CD1c-positive myeloid dendritic cell (primary cell): ENCODE measurements around the gene CBFA2T3.

Source experiments
- DNase-seq: peaks from one replicate; pipeline ENCODE4 v3.0.0-alpha.2; 2016; ENCODE audit errors: extremely low spot score

Gene CBFA2T3

GRCh38 chr16:88859381-88860091, 117.5 kb downstream of the CBFA2T3 start:
- no peak for DNase-seq

- peak; percentile 86 for DNase-seq
Observed at GRCh38 chr16:88857728-88858339, 119.2 kb downstream of the CBFA2T3 start.

- peak; percentile 99 for DNase-seq
Observed at GRCh38 chr16:88856828-88857727, 119.9 kb downstream of the CBFA2T3 start, which contains the start of the genes GALNS and TRAPPC2L. Gene GALNS (minus strand): TSS chr16:88856947. CDS start chr16:88856877, 70 bp downstream. Gene TRAPPC2L (plus strand): TSS chr16:88857127. CDS start chr16:88857151, 24 bp downstream.

GRCh38 chr16:88856122-88856827, 120.7 kb downstream of the CBFA2T3 start:
- peak; percentile 30 for DNase-seq

GRCh38 chr16:88855736-88856121, 121.3 kb downstream of the CBFA2T3 start:
- no peak for DNase-seq

- peak; percentile 53 for DNase-seq
Observed at GRCh38 chr16:88855176-88855575, 121.8 kb downstream of the CBFA2T3 start.

GRCh38 chr16:88854306-88855111, 122.5 kb downstream of the CBFA2T3 start:
- DNase-seq, result peak; percentile 86

- DNase-seq, result peak; percentile 70
Observed at GRCh38 chr16:88853325-88853941, 123.6 kb downstream of the CBFA2T3 start.

GRCh38 chr16:88851616-88852015, 125.4 kb downstream of the CBFA2T3 start:
- no peak for DNase-seq

GRCh38 chr16:88850531-88851199, 126.3 kb downstream of the CBFA2T3 start:
- no peak for DNase-seq

- no peak for DNase-seq
Observed at GRCh38 chr16:88848557-88848956, 128.4 kb downstream of the CBFA2T3 start.

- DNase-seq, result no peak
Observed at GRCh38 chr16:88847654-88848053, 129.4 kb downstream of the CBFA2T3 start.

GRCh38 chr16:88846088-88846487, 130.9 kb downstream of the CBFA2T3 start:
- DNase-seq, result peak; percentile 90

- no peak for DNase-seq
Observed at GRCh38 chr16:88844419-88845036, 132.5 kb downstream of the CBFA2T3 start.

GRCh38 chr16:88843256-88843655, 133.8 kb downstream of the CBFA2T3 start:
- DNase-seq, result no peak

GRCh38 chr16:88842806-88843205, 134.2 kb downstream of the CBFA2T3 start:
- DNase-seq, result no peak

- no peak for DNase-seq
Observed at GRCh38 chr16:88842308-88842756, 134.7 kb downstream of the CBFA2T3 start.

GRCh38 chr16:88841521-88842307, 135.3 kb downstream of the CBFA2T3 start:
- no peak for DNase-seq
